Stimulated activated CD8-positive, alpha-beta memory T cell treated with anti-CD3 and anti-CD28 coated beads, Interleukin-4, amount 100 ng/mL, for 24 hours (primary cell): Measurements from ENCODE around the gene NCAM1.

Experiments used
- DNase-seq: peaks from one replicate; pipeline ENCODE4 v3.0.0-alpha.2; 2020; ENCODE audit warnings: low read depth

NCAM1 gene

DNA sequence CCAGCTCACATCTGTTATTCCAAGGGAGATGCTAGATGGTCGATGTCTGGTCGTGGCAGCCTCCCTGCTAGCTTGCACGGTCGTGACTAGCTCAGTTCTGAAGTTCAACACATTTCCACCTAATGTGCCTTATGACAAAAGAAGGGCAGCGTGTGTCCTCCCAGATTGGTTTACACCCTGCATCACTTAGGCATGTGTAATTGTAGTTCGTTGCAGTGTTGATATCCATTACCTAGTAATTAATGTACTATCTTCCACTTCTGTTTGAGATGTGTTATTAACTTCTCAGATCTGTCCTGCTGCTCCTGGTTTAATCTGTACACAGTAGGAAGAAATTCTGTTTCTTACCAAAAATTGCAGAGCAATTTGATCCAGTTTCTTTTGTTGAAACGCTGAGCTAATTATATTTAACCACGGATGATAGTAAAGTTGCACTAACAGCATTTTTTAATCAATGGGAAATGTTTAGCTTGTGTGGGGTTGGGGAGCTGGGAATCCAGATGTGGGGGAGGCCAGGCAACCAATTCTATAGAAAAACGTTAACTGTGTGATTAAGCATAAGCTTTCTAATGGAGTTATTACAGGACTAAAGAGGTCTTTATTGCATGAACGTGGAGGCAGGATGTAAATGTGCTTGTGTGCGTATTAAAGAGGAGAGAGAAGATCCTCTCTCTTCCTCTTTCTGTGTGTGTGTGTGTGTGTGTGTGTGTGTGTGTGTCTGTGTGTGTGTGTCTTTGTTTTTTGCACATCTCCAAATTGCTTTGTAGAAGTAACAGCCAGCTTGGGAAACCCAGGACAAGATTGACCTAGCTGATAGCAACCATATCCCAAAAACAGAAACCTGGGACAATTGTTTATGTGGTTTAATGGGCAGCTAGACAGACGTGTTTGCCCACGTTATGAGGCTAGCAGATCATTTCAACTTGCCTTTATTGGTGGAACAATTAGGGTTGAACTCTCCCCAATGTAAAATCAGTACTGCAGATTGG, 207.4 kb downstream of the NCAM1 start:
- DNase-seq, result no peak

DNA sequence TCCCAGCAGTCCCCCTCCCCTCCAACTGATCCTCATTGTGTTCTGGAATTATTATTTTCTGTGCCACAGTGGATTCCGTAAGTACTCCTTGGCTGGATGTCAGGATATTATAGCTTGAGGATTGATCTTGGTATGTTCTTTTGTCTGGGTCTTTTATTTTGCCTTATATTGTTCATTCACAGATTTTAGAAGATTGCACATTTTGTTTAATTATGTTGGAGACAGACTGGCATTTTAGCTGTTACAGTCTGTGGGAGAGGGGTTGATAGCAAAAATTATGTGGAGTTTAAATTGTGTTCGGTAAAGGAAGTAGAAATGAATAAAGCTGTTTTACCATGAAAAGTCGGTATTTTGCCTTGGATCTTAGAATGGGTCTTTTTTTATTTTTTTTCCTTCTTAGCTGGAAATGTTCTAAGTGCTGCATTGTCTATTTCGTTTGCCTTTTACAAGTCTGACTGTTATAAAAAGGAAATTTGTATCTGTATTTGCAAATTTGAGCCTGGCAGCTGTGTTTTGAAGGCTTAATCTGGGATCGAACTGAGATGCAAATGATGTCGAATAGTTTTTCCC, 211.2 kb downstream of the NCAM1 start:
- DNase-seq, result no peak

DNA sequence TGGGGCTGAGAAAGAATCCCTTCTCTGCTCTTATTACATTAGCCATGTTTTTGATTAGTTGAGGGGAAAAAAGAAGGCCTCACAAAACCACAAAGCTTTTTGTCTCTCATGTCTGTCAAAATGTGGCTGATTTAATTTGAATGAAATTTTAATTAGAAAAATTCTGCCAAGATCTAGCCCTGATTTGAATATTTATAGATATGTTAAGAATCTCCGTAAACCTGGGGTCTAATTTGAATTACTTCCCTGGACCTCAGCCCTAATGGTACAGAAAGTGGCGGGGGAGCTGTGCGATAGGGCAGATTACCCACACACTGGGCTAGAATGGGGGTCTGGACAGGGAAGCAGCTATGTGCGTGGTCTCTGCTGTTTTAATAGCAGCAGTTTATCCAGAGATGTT, 211.9 kb downstream of the NCAM1 start:
- no peak for DNase-seq

DNA sequence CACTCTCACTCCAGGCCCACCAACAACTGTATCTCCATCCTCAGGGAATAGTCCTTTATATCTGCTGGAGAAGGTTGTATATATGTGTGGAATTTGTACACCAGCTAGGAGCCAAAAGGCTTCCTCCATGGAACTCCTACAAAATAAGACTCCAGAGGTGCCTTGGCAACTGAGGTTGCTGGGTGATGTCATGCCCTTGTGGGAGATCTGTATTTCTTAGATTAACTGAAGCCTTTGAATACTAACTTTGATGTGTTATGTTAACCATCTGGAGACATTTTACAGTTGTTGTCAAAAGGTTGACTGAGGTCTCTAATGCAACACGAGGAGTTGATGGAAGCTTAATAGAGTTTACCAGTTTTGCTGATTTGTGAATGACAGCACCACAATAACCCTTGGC, 213.7 kb downstream of the NCAM1 start:
- no peak for DNase-seq

DNA sequence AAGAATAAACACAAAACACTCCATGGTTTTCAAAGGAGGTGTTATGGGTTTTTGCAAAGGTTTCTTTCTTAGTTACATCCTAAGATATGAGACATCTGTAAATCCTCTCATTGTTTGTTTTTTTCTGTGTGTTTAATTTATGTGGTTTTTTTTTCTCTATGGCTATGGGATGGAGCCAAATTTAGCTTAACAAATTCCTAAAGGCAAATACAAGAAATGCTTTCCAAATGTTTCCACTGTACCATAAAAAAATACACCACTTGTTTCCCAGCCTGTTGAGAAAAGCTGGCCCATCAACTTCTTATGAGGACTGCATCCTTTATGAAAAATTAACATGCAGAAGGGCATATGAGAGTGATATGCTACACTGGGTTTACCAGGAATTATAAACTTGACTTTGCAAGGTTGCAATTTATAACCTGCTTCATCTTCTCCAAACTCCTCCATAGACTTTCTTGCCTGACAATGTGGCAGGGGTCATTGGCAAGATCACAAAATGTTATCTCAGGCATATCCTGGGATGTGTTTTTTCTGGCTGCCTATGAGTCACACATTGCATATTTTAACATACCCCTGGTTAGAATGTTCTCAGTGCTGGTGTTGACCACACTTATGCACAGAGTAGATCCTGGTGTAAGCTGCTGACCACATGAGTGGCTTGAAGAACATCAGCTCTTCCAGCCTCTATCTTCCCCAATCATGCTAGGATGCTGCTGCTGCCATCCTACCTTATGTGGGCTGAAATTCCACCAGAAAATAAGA, 215.6 kb downstream of the NCAM1 start:
- no peak for DNase-seq

DNA sequence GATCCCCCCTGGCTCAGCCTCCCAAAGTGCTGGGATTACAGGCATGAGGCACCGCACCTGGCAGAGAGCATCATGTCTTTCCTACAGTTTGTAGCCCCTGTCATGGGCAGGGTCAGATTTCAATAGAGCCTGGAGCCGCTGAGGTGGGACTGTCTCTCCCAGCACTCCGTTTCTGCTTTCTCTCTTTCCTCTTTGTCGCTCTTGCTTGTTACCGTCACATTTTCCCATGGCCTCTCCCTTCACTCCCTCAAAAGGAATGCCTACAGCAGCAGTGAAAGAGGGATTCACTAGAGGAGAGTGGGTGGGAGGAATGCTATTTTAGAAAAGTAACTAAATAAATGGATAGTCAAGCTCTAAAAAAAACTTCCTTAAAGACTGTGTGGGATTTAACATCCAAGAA, 216.5 kb downstream of the NCAM1 start:
- DNase-seq, result no peak

DNA sequence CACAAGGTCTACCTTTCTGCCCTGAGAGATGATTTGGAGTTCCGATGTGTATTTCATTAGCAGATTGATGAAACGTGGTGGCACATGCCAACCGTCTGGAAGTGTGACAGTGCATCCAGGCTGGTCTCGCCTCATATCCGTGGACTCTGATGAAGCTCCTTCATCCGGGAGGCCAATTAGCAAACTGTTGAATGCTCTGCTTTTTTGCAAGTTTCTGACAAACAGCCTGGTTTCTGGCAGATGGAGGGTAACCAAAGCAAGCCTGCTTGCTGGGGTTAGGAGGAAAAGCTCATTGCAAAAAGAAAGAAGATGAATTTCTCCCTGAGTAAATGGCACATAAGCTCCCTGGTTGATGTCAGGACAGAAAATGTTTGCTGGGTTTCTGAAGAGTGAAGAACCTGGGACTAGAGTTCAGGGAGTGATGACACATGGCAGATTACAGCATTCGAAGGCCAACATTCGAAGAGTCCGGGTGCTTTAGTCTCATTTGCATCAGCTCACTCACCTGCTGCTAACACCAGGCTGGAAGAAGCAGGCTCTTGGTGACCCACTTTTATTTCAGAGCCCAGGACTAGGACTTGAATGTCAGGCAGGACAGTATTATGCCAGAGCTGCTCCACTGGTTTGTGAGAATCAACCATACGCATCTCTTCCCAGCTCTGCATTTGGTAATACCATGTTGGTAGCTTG, 217.3 kb downstream of the NCAM1 start:
- no peak for DNase-seq

DNA sequence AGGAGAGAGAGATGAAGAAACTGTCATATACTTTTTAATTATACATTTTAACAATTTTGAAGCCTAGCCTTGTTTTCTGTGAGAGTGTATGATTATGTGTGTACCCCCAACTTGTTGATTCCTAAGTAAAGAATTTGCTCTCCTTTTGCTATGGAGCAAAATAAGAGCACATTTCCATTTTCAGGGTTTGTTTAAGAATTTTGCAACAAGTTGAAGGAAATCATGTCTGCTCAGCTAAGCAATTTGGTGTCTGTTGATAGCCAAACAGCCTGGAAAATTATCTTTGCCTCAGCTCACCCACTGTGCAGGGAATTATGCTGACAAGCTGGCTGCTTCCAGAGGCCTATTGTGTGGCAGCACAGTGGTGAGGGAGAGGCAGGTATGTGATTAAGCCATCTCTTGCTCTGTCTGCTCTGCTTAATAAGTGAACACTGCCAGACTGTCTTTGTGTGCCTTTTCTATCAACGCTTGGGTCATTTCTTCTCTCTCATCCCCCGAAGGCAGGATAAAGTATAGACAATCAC, 218.0 kb downstream of the NCAM1 start:
- no peak for DNase-seq

DNA sequence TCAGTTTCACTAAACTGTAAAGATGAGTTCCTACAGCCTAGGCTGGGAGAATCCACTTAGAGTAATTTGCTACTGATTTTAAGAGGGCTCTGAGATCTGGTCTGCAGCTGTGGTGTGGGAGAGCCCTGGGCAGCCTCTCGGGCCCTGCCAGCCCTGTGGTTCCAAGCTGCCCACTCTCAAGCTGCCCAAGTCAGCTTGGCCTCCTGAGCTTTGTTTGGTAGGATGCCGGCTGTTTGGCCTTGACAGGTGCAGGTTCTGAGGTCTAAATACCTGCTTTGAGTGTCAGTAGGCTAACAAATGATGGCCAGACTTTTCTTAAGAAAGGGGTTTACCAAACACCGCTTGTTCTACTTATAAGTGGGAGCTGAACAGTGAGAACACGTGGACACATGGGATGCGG, 219.9 kb downstream of the NCAM1 start:
- DNase-seq, result no peak

DNA sequence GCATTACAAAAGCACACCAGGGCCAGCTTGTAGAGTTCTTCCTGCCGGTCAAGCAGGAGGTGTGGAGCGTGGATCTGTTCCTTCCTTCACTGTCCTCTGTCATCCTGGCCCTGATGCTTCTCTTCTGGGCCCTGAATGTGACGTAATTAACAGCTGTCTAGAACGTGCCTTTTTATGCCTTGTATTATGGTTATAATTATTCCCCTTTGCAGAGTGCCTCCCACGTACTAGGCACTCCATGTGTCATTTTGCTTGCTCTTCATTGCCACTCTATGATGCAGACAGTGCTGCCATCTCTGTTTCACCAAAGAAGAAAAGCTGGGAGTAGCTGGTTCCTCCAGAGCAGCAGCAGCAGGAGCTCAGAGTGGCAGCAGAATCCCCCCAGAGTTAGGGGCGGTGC, 221.1 kb downstream of the NCAM1 start:
- no peak for DNase-seq

DNA sequence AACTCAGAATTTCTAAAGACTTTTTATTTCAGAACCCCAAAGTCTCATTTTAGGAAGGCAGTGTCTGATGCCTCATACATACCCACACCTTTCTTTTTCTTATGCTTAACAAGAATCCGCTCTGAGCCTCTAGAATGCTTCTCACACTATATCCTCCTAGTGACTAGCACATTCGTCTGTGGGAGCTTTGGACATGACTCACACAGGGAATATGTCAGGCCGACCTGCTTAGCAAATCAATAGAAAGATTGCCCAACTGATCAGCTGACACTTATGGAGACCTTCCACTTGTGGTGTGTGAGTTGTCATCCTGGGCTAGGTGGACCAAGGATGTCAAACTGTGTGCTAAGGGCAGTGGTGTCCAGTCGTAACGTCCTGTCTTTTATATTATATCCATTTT, 223.3 kb downstream of the NCAM1 start:
- no peak for DNase-seq

DNA sequence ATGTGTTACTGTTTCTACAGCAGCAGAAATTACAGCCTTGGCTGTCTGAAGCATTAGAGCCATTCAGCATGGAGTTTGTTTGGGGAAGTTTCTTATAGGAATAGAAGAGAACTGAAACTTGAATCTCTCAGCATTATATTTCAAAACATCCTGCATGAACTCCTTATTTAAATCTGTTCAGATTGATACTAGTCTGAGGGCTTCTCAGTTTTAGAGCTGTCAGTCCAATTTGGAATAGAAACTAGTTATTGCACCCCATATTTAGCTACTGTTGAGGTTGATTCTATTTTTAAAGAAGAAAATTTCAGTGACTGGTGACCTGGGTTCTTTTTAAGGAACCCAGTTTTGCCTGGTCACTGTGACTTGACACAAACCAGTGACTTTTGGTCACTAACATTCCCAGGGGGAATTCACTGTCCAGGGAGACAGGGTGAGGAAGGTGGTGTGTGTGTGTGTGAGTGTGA, 227.2 kb downstream of the NCAM1 start:
- no peak for DNase-seq

DNA sequence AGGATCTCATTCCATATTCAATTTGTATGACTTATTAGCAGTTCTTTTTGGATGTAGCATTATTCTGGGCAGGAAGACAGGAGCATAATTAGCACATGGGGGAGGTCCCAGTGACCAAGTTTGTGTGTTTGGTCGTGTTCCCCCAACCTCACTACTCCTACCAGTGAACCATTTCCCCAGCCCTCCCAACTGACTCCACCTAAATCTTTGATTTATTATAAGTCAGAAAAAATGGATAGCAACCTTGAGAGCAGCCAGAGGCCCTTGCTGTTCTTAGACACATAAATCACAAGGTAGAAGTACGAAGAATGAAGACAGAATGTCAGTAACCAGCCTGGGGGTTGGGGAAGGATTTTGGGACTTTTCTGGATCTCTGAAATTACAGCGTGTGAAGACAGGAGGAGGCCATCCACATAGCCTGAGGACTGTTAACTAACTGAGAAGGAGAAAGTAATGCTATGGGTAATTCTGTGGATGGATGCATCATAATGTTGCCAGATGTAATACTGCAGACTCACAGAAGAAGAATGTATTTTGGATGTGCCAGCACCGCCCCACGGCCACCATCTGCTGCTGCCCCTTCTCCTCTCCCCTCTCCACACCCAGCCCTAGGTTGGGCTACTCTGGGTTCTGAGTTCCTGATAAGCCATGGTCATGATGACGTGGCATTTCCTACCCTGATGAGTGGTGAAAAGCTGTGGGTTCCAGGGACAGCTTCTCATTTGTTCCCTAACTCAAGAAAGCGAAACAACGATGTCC, 228.9 kb downstream of the NCAM1 start:
- DNase-seq, result no peak

DNA sequence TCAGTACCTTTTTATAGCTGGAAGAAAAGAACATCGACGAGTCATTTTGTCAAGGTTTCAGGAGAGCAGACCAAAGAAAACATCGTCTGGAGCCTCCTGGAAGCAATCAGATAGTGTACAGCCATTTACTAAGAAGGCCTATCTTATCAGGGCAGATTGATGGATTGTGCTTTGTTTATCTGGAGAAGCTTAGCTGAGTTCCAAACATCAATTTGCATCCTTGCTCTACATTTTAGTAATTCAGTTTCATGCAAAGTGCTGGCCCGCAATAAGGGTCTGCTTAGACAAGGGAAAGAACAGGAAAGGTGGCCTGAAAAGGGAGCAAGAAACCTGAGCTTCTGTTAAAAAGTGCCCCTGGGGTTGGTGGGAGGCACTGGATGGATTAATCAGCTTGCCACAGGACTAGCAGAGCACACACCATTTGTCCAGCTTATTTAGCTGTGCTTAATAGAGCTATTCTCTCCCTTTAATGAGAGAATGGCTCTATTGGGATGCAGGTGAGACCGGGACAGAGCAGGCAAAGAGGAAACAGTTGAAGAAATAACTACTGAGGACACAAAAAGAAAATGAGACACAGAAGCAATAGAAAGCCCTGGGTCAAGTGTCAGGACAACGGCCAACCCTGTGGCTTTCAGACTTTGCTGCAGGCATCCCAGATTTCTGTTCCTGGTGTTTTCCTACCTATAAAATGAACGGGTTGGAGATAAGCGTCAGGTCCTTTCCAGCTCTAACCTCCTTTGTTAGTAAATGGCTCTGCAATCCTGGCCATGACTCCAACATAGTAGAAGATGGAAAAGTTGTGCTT, 231.1 kb downstream of the NCAM1 start:
- DNase-seq, result no peak

DNA sequence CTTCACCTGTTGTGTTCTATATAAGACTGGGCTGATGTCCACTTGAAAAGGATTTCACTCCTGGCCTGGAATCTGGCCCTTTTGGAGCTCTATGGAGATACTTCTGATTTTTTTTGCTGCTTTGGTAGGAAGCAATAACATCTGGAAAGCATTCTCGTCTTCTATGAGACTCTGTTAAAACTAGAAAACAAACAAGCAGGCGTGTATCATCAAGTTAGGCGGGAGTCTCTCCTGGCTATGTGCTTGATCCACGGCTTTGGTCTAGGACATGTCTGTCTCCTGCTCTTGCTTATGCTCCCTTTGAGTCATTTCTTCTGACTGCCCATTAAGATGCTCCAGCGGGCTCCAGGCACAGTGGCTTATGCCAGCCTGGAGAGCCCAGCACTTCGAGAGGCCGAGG, 231.8 kb downstream of the NCAM1 start:
- DNase-seq, result no peak

DNA sequence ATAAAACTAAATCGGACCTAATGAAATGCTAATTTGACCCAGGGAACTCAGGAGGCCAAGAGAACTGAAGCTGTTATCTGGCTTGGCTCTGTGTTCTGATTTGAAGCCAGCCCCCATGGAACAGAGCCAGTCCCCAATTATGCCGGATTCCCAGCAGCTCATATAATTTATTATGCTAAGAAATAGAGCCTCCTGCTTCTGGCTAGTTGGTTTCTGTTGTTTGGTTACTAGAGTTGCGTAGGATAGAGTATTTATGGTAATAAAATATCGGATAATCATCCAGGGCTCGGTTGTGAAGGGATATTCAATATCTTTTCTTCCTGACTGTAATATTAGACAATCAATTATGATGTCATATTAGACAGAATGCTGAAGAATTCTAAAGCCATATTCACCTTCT, 232.7 kb downstream of the NCAM1 start:
- DNase-seq, result no peak

DNA sequence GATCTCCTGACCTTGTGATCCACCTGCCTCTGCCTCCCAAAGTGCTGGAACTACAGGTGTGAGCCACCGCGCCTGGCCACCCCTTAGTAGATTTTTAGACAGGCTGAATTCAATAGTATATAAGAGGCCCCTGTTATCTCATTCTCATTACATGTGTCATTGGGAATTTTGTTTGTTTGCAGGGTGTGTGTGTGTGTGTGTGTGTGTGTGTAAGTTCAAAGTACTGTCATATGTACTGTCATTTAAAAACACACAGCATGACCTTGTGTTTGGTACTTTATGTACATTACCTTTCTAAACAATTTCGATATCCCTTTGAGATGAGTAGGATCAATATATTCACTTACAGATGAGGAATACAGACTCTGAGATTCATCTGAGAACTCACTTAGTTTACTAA, 234.5 kb downstream of the NCAM1 start:
- no peak for DNase-seq

DNA sequence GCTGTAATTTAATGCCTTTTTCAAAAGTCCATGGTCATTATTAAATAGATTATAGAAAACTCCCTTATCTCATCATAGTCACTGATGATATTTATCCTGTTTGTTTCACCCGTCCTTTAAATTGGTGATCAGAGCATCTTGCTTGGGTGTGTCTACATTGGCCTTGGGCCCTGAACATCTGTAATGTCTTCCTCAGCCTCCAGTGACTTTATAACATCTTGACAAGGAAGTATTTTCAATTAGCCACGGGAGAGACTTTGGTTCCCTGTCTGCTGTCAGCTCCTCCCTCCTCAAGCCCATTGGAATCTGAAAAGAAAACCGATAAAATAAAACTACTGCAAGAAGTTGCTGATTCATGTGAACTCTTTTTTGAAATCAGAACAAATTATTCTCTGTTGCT, 236.2 kb downstream of the NCAM1 start:
- DNase-seq, result no peak

DNA sequence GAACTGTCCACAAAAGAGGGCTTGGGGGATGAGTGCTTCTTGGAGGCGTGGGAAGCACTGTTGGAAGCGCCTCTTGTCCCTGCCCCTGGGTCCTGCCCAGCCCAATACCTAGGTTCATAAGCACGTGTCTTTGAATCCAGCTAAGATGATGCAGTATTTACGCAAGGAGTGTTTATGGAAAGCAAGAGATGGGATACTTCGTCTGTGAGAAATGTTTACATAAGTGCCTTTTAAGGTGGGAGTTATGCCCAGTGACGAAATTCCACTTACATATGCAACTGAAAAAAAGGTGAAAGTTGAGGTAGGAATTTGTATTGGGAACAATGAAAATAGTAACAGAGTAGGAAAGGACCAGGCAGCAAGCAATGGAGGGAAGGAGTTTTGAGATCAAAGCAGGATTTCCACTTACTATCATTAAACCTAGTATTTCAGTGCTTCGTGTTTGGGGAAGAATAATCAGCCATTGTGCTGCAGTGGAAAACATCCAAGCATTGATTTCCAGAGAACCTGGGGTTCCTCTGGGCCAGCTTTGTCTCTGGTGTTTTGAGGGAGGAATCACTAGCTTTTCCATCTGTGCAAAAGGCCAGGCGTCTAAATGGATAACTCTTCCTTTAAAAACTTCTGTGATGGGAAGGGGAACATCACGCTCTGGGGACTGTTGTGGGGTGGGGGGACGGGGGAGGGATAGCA, 237.9 kb downstream of the NCAM1 start:
- no peak for DNase-seq

DNA sequence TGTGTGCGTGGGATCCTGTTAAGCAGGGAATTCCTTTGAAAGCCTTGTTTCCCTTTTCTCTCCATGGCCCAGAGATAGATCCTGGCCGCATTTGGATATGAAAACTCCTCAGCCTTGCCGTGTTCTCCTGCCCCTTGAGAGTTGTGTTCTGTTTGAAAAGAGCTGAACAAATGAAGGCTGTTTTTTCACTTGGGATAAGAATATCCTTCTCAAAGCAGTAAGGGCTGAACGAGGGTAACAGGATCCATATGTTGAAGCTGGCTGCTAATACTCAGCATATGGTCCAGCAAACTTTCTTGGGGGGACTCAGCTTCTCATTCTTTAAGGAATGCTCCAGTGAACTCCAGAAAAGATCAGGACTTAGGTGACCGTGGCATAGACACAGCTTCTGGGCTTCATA, 238.6 kb downstream of the NCAM1 start:
- no peak for DNase-seq
